Astrocyte (in vitro differentiated cells and primary cell): ENCODE data around the gene ZMYND11. TPM values are rescaled to one million over a fixed set of nuclear protein-coding genes. Genes with fewer than 3 reads are reported as not detected.

ENCODE experiments used
- DNase-seq: peaks from one replicate; pipeline ENCODE4 v3.0.0-alpha.2; 2010; ENCODE audit warnings: low read depth
- FAIRE-seq: peaks from 2 replicates; lab custom pipeline; 2011; peaks lifted over from hg19 to GRCh38; lab: Jason Lieb, UNC
- H2AFZ ChIP-seq: 2 replicates; pipeline ENCODE4 v1.6.0; 2012; ENCODE audit warnings: low read depth, low read length, inconsistent platforms
- H3K27ac ChIP-seq: 2 replicates; pipeline ENCODE4 v1.5.1; 2011; ENCODE audit warnings: low read depth, low read length, inconsistent platforms
- H3K27me3 ChIP-seq: 2 replicates; pipeline ENCODE4 v1.6.0; 2011; ENCODE audit warnings: low read length, inconsistent platforms; ENCODE audit not compliant: insufficient read depth
- H3K36me3 ChIP-seq: 2 replicates; pipeline ENCODE4 v1.5.1; 2011; ENCODE audit warnings: low read length, inconsistent platforms; ENCODE audit not compliant: insufficient read depth
- H3K4me1 ChIP-seq: 2 replicates; pipeline ENCODE4 v1.5.1; 2011; ENCODE audit warnings: low read length, inconsistent platforms; ENCODE audit not compliant: insufficient read depth
- H3K4me2 ChIP-seq: 2 replicates; pipeline ENCODE4 v1.6.0; 2012; ENCODE audit warnings: low read length, inconsistent platforms
- H3K4me3 ChIP-seq: 2 replicates; pipeline ENCODE4 v1.5.1; 2011; ENCODE audit warnings: low read depth, mild to moderate bottlenecking, low read length, inconsistent platforms; ENCODE audit not compliant: insufficient read depth
- H3K79me2 ChIP-seq: 2 replicates; pipeline ENCODE4 v1.6.0; 2012; ENCODE audit warnings: mild to moderate bottlenecking, low read length, inconsistent platforms; ENCODE audit not compliant: insufficient read depth
- H3K9ac ChIP-seq: 2 replicates; pipeline ENCODE4 v1.6.0; 2012; ENCODE audit warnings: mild to moderate bottlenecking, low read length, inconsistent platforms
- H3K9me3 ChIP-seq: 2 replicates; pipeline ENCODE4 v1.5.1; 2012; ENCODE audit warnings: low read depth, mild to moderate bottlenecking, low read length, inconsistent platforms; ENCODE audit not compliant: insufficient read depth
- H4K20me1 ChIP-seq: 2 replicates; pipeline ENCODE4 v1.6.0; 2012; ENCODE audit warnings: low read length, inconsistent platforms; ENCODE audit not compliant: insufficient read depth
- H3K27ac Mint-ChIP-seq: one replicate; pipeline ENCODE4 v1.8.0; 2021; ENCODE audit warnings: mild to moderate bottlenecking, mixed read lengths; ENCODE audit not compliant: unreplicated experiment
- H3K27me3 Mint-ChIP-seq: one replicate; pipeline ENCODE4 v1.8.0; 2021; ENCODE audit warnings: low read depth, mixed read lengths; ENCODE audit not compliant: unreplicated experiment
- H3K36me3 Mint-ChIP-seq: one replicate; pipeline ENCODE4 v1.8.0; 2021; ENCODE audit warnings: low read depth, mixed read lengths; ENCODE audit not compliant: unreplicated experiment
- H3K4me1 Mint-ChIP-seq: one replicate; pipeline ENCODE4 v1.8.0; 2021; ENCODE audit warnings: low read depth, mixed read lengths; ENCODE audit not compliant: unreplicated experiment
- H3K4me3 Mint-ChIP-seq: one replicate; pipeline ENCODE4 v1.8.0; 2021; ENCODE audit warnings: mild to moderate bottlenecking, moderate library complexity, mixed read lengths; ENCODE audit not compliant: unreplicated experiment
- H3K9me3 Mint-ChIP-seq: one replicate; pipeline ENCODE4 v1.8.0; 2021; ENCODE audit warnings: mild to moderate bottlenecking, mixed read lengths; ENCODE audit not compliant: unreplicated experiment
- CTCF ChIP-seq: IDR thresholded peaks from 2 replicates; pipeline ENCODE4 v1.5.1; 2011; ENCODE audit warnings: low read depth, mild to moderate bottlenecking, inconsistent platforms, low read length, moderate library complexity; ENCODE audit not compliant: insufficient read depth
- EZH2 ChIP-seq: IDR thresholded peaks from 2 replicates; pipeline ENCODE4 v1.6.1; 2012; ENCODE audit warnings: mild to moderate bottlenecking, low read length, inconsistent platforms; ENCODE audit not compliant: insufficient read depth
- total RNA-seq: library from RNA; stranded (reverse); gene quantifications from 2 replicates; pipeline ENCODE4 v1.2.1, GENCODE V29; 2021

The ZMYND11 gene
- total RNA-seq, 1 donor from 2014 or later = 37.9 TPM

GRCh38 chr10:136465-136762 lies 1.2 kb downstream of the ZMYND11 start:
- no peak for FAIRE-seq
- peak overlapping the region; percentile 80 for H3K27ac Mint-ChIP-seq
- H3K27ac ChIP-seq = peak overlapping the region; percentile 86
- H3K79me2 ChIP-seq = peaks cover 63% of the 10 kb centered on the region
- H3K4me1 Mint-ChIP-seq = peaks cover 26% of the 10 kb centered on the region
- peaks cover 2% of the 10 kb centered on the region for H3K9me3 Mint-ChIP-seq
- peak overlapping the region; percentile 58 for H2AFZ ChIP-seq
- no peaks in the 10 kb centered on the region for H3K36me3 Mint-ChIP-seq
- H4K20me1 ChIP-seq = peaks cover 49% of the 10 kb centered on the region
- H3K27me3 ChIP-seq = no peaks in the 10 kb centered on the region
- DNase-seq = no peak
- peak overlapping the region; percentile 91 for H3K9ac ChIP-seq
- peaks cover 40% of the 10 kb centered on the region for H3K4me1 ChIP-seq
- peak overlapping the region; percentile 81 for H3K4me3 ChIP-seq
- peak overlapping the region; percentile 94 for H3K4me3 Mint-ChIP-seq
- H3K9me3 ChIP-seq = no peaks in the 10 kb centered on the region
- no peaks in the 10 kb centered on the region for H3K27me3 Mint-ChIP-seq
- peak overlapping the region; percentile 92 for H3K4me2 ChIP-seq
- TF ChIP-seq EZH2 (no peak), CTCF (no peak)
- no peaks in the 10 kb centered on the region for H3K36me3 ChIP-seq

GRCh38 chr10:137031-137430 lies 1.8 kb downstream of the ZMYND11 start:
- Histone ChIP-seq H3K79me2 (peaks cover 69% of the 10 kb centered on the region), H3K27ac (peak overlapping the region; percentile 11)

More at GRCh38 chr10:137031-137430, 1.8 kb downstream of the ZMYND11 start:
- no peaks in the 10 kb centered on the region for H3K36me3 Mint-ChIP-seq
- no peak overlapping the region for H3K27ac Mint-ChIP-seq
- no peaks in the 10 kb centered on the region for H3K9me3 ChIP-seq
- peak overlapping the region; percentile 81 for H3K4me3 ChIP-seq
- no peaks in the 10 kb centered on the region for H3K27me3 ChIP-seq
- H4K20me1 ChIP-seq = peaks cover 54% of the 10 kb centered on the region
- peaks cover 40% of the 10 kb centered on the region for H3K4me1 ChIP-seq
- no peak overlapping the region for H2AFZ ChIP-seq
- H3K4me1 Mint-ChIP-seq = peaks cover 25% of the 10 kb centered on the region
- no peak for TF ChIP-seq EZH2
- peak; percentile 48 for TF ChIP-seq CTCF
- no peak for FAIRE-seq
- peak overlapping the region; percentile 92 for H3K4me2 ChIP-seq
- H3K9me3 Mint-ChIP-seq = peaks cover 2% of the 10 kb centered on the region
- H3K9ac ChIP-seq = no peak overlapping the region
- H3K27me3 Mint-ChIP-seq = no peaks in the 10 kb centered on the region
- DNase-seq = no peak
- H3K4me3 Mint-ChIP-seq = peak overlapping the region; percentile 94
- no peaks in the 10 kb centered on the region for H3K36me3 ChIP-seq
